ENCODE results near the gene PRKAB1. TPM values are rescaled to one million over a fixed set of nuclear protein-coding genes. Genes with fewer than 3 reads are reported as not detected.
A peak's percentile ranks its signal among the peaks of the same experiment; 100 is the strongest.

Gene PRKAB1
- total RNA-seq, 1 experiment from 2014 or later, result 37.3 TPM

GRCh38 chr12:119691202-119691810 lies 23.4 kb downstream of the PRKAB1 start:
- DNase-seq, result no peak
- ChIA-PET POLR2A (no interaction called here), CTCF (no interaction called here)
- no TSS peak for BruUV-seq (replicated peaks)
- no peaks in the 10 kb centered on the region for H3K27me3 Mint-ChIP-seq (ENCODE audit: insufficient read depth, unreplicated experiment)
- no peaks in the 10 kb centered on the region for H3K9me3 ChIP-seq
- no peaks in the 10 kb centered on the region for H3K4me1 ChIP-seq
- no peak overlapping the region for H3K4me3 ChIP-seq (ENCODE audit: low read depth, low read length)
- peaks cover 18% of the 10 kb centered on the region for H3K36me3 Mint-ChIP-seq (ENCODE audit: insufficient read depth, unreplicated experiment)
- H3K36me3 ChIP-seq (ENCODE audit: control insufficient read depth, insufficient read depth, low read length), result no peaks in the 10 kb centered on the region
- no peaks in the 10 kb centered on the region for H3K27me3 ChIP-seq (replicated peaks; ENCODE audit: control insufficient read depth, insufficient read depth, low read length)
- H3K9me3 Mint-ChIP-seq (ENCODE audit: unreplicated experiment), result no peaks in the 10 kb centered on the region
- no peak overlapping the region for H3K4me3 Mint-ChIP-seq (ENCODE audit: unreplicated experiment)
- intact Hi-C loops (cut with micrococcal nuclease; ENCODE audit: unreplicated experiment), result loop anchor here (10.0 kb wide), 1 partner anchor 93 kb away; no protein-coding TSS in a partner anchor
- no peak for TF ChIP-seq CTCF (IDR thresholded peaks at IDR 0.05; ENCODE audit: insufficient read depth in 1 of 2, low read depth in 1 of 2, low read length in 1 of 2, severe bottlenecking in 1 of 2, unreplicated experiment in 1 of 2)
- H3K27ac Mint-ChIP-seq (ENCODE audit: unreplicated experiment), result no peak overlapping the region
- peaks cover 10% of the 10 kb centered on the region for H3K4me1 Mint-ChIP-seq (ENCODE audit: low read depth, unreplicated experiment)

- Histone ChIP-seq H3K9me3 (no peaks in the 10 kb centered on the region), H3K27me3 (replicated peaks; ENCODE audit: control insufficient read depth, insufficient read depth, low read length) (no peaks in the 10 kb centered on the region), H3K4me1 (no peaks in the 10 kb centered on the region), H3K4me3 (ENCODE audit: low read depth, low read length) (no peak overlapping the region), H3K36me3 (ENCODE audit: control insufficient read depth, insufficient read depth, low read length) (no peaks in the 10 kb centered on the region)
- peaks cover 10% of the 10 kb centered on the region for H3K4me1 Mint-ChIP-seq (ENCODE audit: low read depth, unreplicated experiment)
- POLR2A ChIA-PET, result no interaction called here
- H3K4me3 Mint-ChIP-seq (ENCODE audit: unreplicated experiment), result no peak overlapping the region
- H3K27me3 Mint-ChIP-seq (ENCODE audit: insufficient read depth, unreplicated experiment), result no peaks in the 10 kb centered on the region
- CTCF ChIA-PET, result no interaction called here
- DNase-seq, result no peak
- H3K9me3 Mint-ChIP-seq (ENCODE audit: unreplicated experiment), result no peaks in the 10 kb centered on the region
- TF ChIP-seq CTCF (IDR thresholded peaks at IDR 0.05; ENCODE audit: insufficient read depth in 1 of 2, low read depth in 1 of 2, low read length in 1 of 2, severe bottlenecking in 1 of 2, unreplicated experiment in 1 of 2), result no peak
- intact Hi-C loops (cut with micrococcal nuclease; ENCODE audit: unreplicated experiment), result loop anchor here (10.0 kb wide), 1 partner anchor 92 kb away; no protein-coding TSS in a partner anchor
- H3K36me3 Mint-ChIP-seq (ENCODE audit: insufficient read depth, unreplicated experiment), result peaks cover 20% of the 10 kb centered on the region
- BruUV-seq (replicated peaks), result no TSS peak
- H3K27ac Mint-ChIP-seq (ENCODE audit: unreplicated experiment), result peak overlapping the region; percentile 27
These were observed 24.5 kb downstream of the PRKAB1 start for GRCh38 chr12:119692410-119692809.

GRCh38 chr12:119692997-119693396 lies 25.1 kb downstream of the PRKAB1 start:
- BruUV-seq (replicated peaks), result no TSS peak
- Mint-ChIP-seq H3K9me3 (ENCODE audit: unreplicated experiment) (no peaks in the 10 kb centered on the region), H3K36me3 (ENCODE audit: insufficient read depth, unreplicated experiment) (peaks cover 17% of the 10 kb centered on the region), H3K4me3 (ENCODE audit: unreplicated experiment) (no peak overlapping the region), H3K27ac (ENCODE audit: unreplicated experiment) (peak overlapping the region; percentile 27), H3K4me1 (ENCODE audit: low read depth, unreplicated experiment) (peaks cover 10% of the 10 kb centered on the region), H3K27me3 (ENCODE audit: insufficient read depth, unreplicated experiment) (no peaks in the 10 kb centered on the region)
- H3K4me3 ChIP-seq (ENCODE audit: low read depth, low read length), result no peak overlapping the region
- DNase-seq, result no peak
- intact Hi-C loops (cut with micrococcal nuclease; ENCODE audit: unreplicated experiment), result loop anchor here (10.0 kb wide), 1 partner anchor 92 kb away; no protein-coding TSS in a partner anchor
- H3K27me3 ChIP-seq (replicated peaks; ENCODE audit: control insufficient read depth, insufficient read depth, low read length), result no peaks in the 10 kb centered on the region
- H3K36me3 ChIP-seq (ENCODE audit: control insufficient read depth, insufficient read depth, low read length), result no peaks in the 10 kb centered on the region
- POLR2A ChIA-PET, result no interaction called here
- no peaks in the 10 kb centered on the region for H3K9me3 ChIP-seq
- no peak for TF ChIP-seq CTCF (IDR thresholded peaks at IDR 0.05; ENCODE audit: insufficient read depth in 1 of 2, low read depth in 1 of 2, low read length in 1 of 2, severe bottlenecking in 1 of 2, unreplicated experiment in 1 of 2)
- no peaks in the 10 kb centered on the region for H3K4me1 ChIP-seq
- CTCF ChIA-PET, result no interaction called here
